ENCODE data around the gene NFYC. TPM values are rescaled to one million over a fixed set of nuclear protein-coding genes. Genes with fewer than 3 reads are reported as not detected.
"Not testable (repeated sequence)": the region's sequence is repeated elsewhere in the genome, so short reads cannot be mapped to it uniquely, and the experiment has no call there.

The NFYC gene
- total and polyA plus RNA-seq, 2 donors: 34.0 to 39.1 TPM

- H3K4me1 ChIP-seq (ENCODE audit: control insufficient read depth in 2 of 2, insufficient read depth in 2 of 2, low read length in 2 of 2): peaks cover 3 to 8% of the 10 kb centered on the region in 2 donors
- 97% methylated on average over 1 of the region's 1 CpG for WGBS
- H3K27me3 ChIP-seq (ENCODE audit: control insufficient read depth in 2 of 2, insufficient read depth in 1 of 2, low read length in 1 of 2): no peaks in the 10 kb centered on the region
- no peak overlapping the region for H3K27ac ChIP-seq (ENCODE audit: low read depth in 1 of 2, low read length in 1 of 2)
- H3K36me3 ChIP-seq (ENCODE audit: control insufficient read depth in 2 of 2, insufficient read depth in 2 of 2, low read length in 1 of 2): peaks cover 0 to 17% of the 10 kb centered on the region in 2 donors
- no peak for DNase-seq (ENCODE audit: low read depth in 6 of 9, low spot score in 9 of 9)
- H3K9me3 ChIP-seq (ENCODE audit: control insufficient read depth in 2 of 2, insufficient read depth in 1 of 2, low read length in 1 of 2): no peaks in the 10 kb centered on the region
- no peak overlapping the region for H3K4me3 ChIP-seq (ENCODE audit: low read length in 2 of 2)
These were observed 25.6 kb downstream of the NFYC start for GRCh38 chr1:40717065-40717464.

- WGBS: 49% methylated on average over 1 of the region's 1 CpG
- Histone ChIP-seq H3K4me3 (ENCODE audit: low read length in 2 of 2) (no peak overlapping the region), H3K27ac (ENCODE audit: low read depth in 1 of 2, low read length in 1 of 2) (no peak overlapping the region), H3K27me3 (ENCODE audit: control insufficient read depth in 2 of 2, insufficient read depth in 1 of 2, low read length in 1 of 2) (no peaks in the 10 kb centered on the region), H3K36me3 (ENCODE audit: control insufficient read depth in 2 of 2, insufficient read depth in 2 of 2, low read length in 1 of 2) (peaks cover 0 to 21% of the 10 kb centered on the region in 2 donors), H3K4me1 (ENCODE audit: control insufficient read depth in 2 of 2, insufficient read depth in 2 of 2, low read length in 2 of 2) (peaks cover 2 to 3% of the 10 kb centered on the region in 2 donors), H3K9me3 (ENCODE audit: control insufficient read depth in 2 of 2, insufficient read depth in 1 of 2, low read length in 1 of 2) (no peaks in the 10 kb centered on the region)
- DNase-seq (ENCODE audit: low read depth in 6 of 9, low spot score in 9 of 9): no peak
These were observed 26.5 kb downstream of the NFYC start for GRCh38 chr1:40717955-40718354.

- 96% methylated on average over 3 of the region's 3 CpGs for WGBS
- Histone ChIP-seq H3K27me3 (ENCODE audit: control insufficient read depth in 2 of 2, insufficient read depth in 1 of 2, low read length in 1 of 2) (no peaks in the 10 kb centered on the region), H3K9me3 (ENCODE audit: control insufficient read depth in 2 of 2, insufficient read depth in 1 of 2, low read length in 1 of 2) (no peaks in the 10 kb centered on the region), H3K4me3 (ENCODE audit: low read length in 2 of 2) (no peak overlapping the region), H3K36me3 (ENCODE audit: control insufficient read depth in 2 of 2, insufficient read depth in 2 of 2, low read length in 1 of 2) (peaks cover 6 to 12% of the 10 kb centered on the region in 2 donors), H3K27ac (ENCODE audit: low read depth in 1 of 2, low read length in 1 of 2) (no peak overlapping the region), H3K4me1 (ENCODE audit: control insufficient read depth in 2 of 2, insufficient read depth in 2 of 2, low read length in 2 of 2) (peaks cover 0 to 3% of the 10 kb centered on the region in 2 donors)
- DNase-seq (ENCODE audit: low read depth in 6 of 9, low spot score in 9 of 9): no peak
These were observed 29.0 kb downstream of the NFYC start for GRCh38 chr1:40720493-40720892.

GRCh38 chr1:40722622-40723021 is 31.1 kb downstream of the NFYC start:
- no peak overlapping the region for H3K4me3 ChIP-seq (ENCODE audit: low read length in 2 of 2)
- H3K27me3 ChIP-seq (ENCODE audit: control insufficient read depth in 2 of 2, insufficient read depth in 1 of 2, low read length in 1 of 2): no peaks in the 10 kb centered on the region
- H3K27ac ChIP-seq (ENCODE audit: low read depth in 1 of 2, low read length in 1 of 2): no peak overlapping the region
- peaks cover 6 to 14% of the 10 kb centered on the region in 2 donors for H3K36me3 ChIP-seq (ENCODE audit: control insufficient read depth in 2 of 2, insufficient read depth in 2 of 2, low read length in 1 of 2)
- no peaks in the 10 kb centered on the region for H3K9me3 ChIP-seq (ENCODE audit: control insufficient read depth in 2 of 2, insufficient read depth in 1 of 2, low read length in 1 of 2)
- peaks cover 0 to 3% of the 10 kb centered on the region in 2 donors for H3K4me1 ChIP-seq (ENCODE audit: control insufficient read depth in 2 of 2, insufficient read depth in 2 of 2, low read length in 2 of 2)
- 88% methylated on average over 3 of the region's 3 CpGs for WGBS
- DNase-seq (ENCODE audit: low read depth in 6 of 9, low spot score in 9 of 9): no peak

GRCh38 chr1:40723196-40723955 is 31.9 kb downstream of the NFYC start:
- peak overlapping the region in 1 of 2 donors; percentile 31 for H3K27ac ChIP-seq (ENCODE audit: low read depth in 1 of 2, low read length in 1 of 2)
- WGBS: 96% methylated on average over 8 of the region's 8 CpGs

GRCh38 chr1:40727662-40728061 is 36.2 kb downstream of the NFYC start:
- WGBS: 97% methylated on average over 9 of the region's 9 CpGs
- peaks cover 9 to 13% of the 10 kb centered on the region in 2 donors for H3K4me1 ChIP-seq (ENCODE audit: control insufficient read depth in 2 of 2, insufficient read depth in 2 of 2, low read length in 2 of 2)
- not testable (repeated sequence) for H3K4me3 ChIP-seq (ENCODE audit: low read length in 2 of 2); H3K27me3 ChIP-seq (ENCODE audit: control insufficient read depth in 2 of 2, insufficient read depth in 1 of 2, low read length in 1 of 2); H3K27ac ChIP-seq (ENCODE audit: low read depth in 1 of 2, low read length in 1 of 2); DNase-seq (ENCODE audit: low read depth in 6 of 9, low spot score in 9 of 9); H3K9me3 ChIP-seq (ENCODE audit: control insufficient read depth in 2 of 2, insufficient read depth in 1 of 2, low read length in 1 of 2)
- peaks cover 6 to 14% of the 10 kb centered on the region in 2 donors for H3K36me3 ChIP-seq (ENCODE audit: control insufficient read depth in 2 of 2, insufficient read depth in 2 of 2, low read length in 1 of 2)

More at GRCh38 chr1:40723196-40723955, 31.9 kb downstream of the NFYC start:
- H3K4me3 ChIP-seq (ENCODE audit: low read length in 2 of 2): no peak overlapping the region
- no peaks in the 10 kb centered on the region for H3K27me3 ChIP-seq (ENCODE audit: control insufficient read depth in 2 of 2, insufficient read depth in 1 of 2, low read length in 1 of 2)
- peaks cover 6 to 14% of the 10 kb centered on the region in 2 donors for H3K36me3 ChIP-seq (ENCODE audit: control insufficient read depth in 2 of 2, insufficient read depth in 2 of 2, low read length in 1 of 2)
- H3K4me1 ChIP-seq (ENCODE audit: control insufficient read depth in 2 of 2, insufficient read depth in 2 of 2, low read length in 2 of 2): peaks cover 0 to 3% of the 10 kb centered on the region in 2 donors
- no peak for DNase-seq (ENCODE audit: low read depth in 6 of 9, low spot score in 9 of 9)
- no peaks in the 10 kb centered on the region for H3K9me3 ChIP-seq (ENCODE audit: control insufficient read depth in 2 of 2, insufficient read depth in 1 of 2, low read length in 1 of 2)

GRCh38 chr1:40729316-40729862 is 37.9 kb downstream of the NFYC start:
- not testable (repeated sequence) for H3K27ac ChIP-seq (ENCODE audit: low read depth in 1 of 2, low read length in 1 of 2); H3K27me3 ChIP-seq (ENCODE audit: control insufficient read depth in 2 of 2, insufficient read depth in 1 of 2, low read length in 1 of 2); H3K9me3 ChIP-seq (ENCODE audit: control insufficient read depth in 2 of 2, insufficient read depth in 1 of 2, low read length in 1 of 2); H3K36me3 ChIP-seq (ENCODE audit: control insufficient read depth in 2 of 2, insufficient read depth in 2 of 2, low read length in 1 of 2); DNase-seq (ENCODE audit: low read depth in 6 of 9, low spot score in 9 of 9); H3K4me3 ChIP-seq (ENCODE audit: low read length in 2 of 2)
- 96% methylated on average over 5 of the region's 5 CpGs for WGBS
- peaks cover 9 to 13% of the 10 kb centered on the region in 2 donors for H3K4me1 ChIP-seq (ENCODE audit: control insufficient read depth in 2 of 2, insufficient read depth in 2 of 2, low read length in 2 of 2)

GRCh38 chr1:40732756-40733301 is 41.3 kb downstream of the NFYC start:
- Histone ChIP-seq H3K4me1 (ENCODE audit: control insufficient read depth in 2 of 2, insufficient read depth in 2 of 2, low read length in 2 of 2) (peaks cover 9 to 13% of the 10 kb centered on the region in 2 donors), H3K4me3 (ENCODE audit: low read length in 2 of 2) (no peak overlapping the region), H3K27me3 (ENCODE audit: control insufficient read depth in 2 of 2, insufficient read depth in 1 of 2, low read length in 1 of 2) (no peaks in the 10 kb centered on the region), H3K36me3 (ENCODE audit: control insufficient read depth in 2 of 2, insufficient read depth in 2 of 2, low read length in 1 of 2) (peaks cover 0 to 2% of the 10 kb centered on the region in 2 donors), H3K9me3 (ENCODE audit: control insufficient read depth in 2 of 2, insufficient read depth in 1 of 2, low read length in 1 of 2) (no peaks in the 10 kb centered on the region), H3K27ac (ENCODE audit: low read depth in 1 of 2, low read length in 1 of 2) (no peak overlapping the region)
- 95% methylated on average over 2 of the region's 2 CpGs for WGBS
- DNase-seq (ENCODE audit: low read depth in 6 of 9, low spot score in 9 of 9): no peak
